LNCaP clone FGC (cell line): Measurements from ENCODE around the gene MAST4.

Experiments
- DNase-seq: peaks from one replicate; pipeline ENCODE4 v3.0.0-alpha.2; 2011; ENCODE audit warnings: low read depth
- H3K4me3 ChIP-seq: 2 replicates; pipeline ENCODE4 v1.5.1; 2011; ENCODE audit warnings: mild to moderate bottlenecking, low read depth, low read length, control low read depth
- TF ChIP-seq, protein P1 (sequence below): IDR thresholded peaks from 2 replicates; pipeline ENCODE4 v1.5.1; 2012; ENCODE audit warnings: mild to moderate bottlenecking; ENCODE audit not compliant: control insufficient read depth, insufficient read depth; ENCODE audit errors: extremely low read depth

The MAST4 gene

GRCh38 chr5:66927140-66927539 is 330.9 kb downstream of the MAST4 start:
- TF ChIP-seq, protein P1, sequence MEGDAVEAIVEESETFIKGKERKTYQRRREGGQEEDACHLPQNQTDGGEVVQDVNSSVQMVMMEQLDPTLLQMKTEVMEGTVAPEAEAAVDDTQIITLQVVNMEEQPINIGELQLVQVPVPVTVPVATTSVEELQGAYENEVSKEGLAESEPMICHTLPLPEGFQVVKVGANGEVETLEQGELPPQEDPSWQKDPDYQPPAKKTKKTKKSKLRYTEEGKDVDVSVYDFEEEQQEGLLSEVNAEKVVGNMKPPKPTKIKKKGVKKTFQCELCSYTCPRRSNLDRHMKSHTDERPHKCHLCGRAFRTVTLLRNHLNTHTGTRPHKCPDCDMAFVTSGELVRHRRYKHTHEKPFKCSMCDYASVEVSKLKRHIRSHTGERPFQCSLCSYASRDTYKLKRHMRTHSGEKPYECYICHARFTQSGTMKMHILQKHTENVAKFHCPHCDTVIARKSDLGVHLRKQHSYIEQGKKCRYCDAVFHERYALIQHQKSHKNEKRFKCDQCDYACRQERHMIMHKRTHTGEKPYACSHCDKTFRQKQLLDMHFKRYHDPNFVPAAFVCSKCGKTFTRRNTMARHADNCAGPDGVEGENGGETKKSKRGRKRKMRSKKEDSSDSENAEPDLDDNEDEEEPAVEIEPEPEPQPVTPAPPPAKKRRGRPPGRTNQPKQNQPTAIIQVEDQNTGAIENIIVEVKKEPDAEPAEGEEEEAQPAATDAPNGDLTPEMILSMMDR: no peak
- no peak for DNase-seq
- no peak overlapping the region for H3K4me3 ChIP-seq

- DNase-seq: no peak
- no peak overlapping the region for H3K4me3 ChIP-seq
- TF ChIP-seq, protein P1: no peak
Measured at GRCh38 chr5:66929281-66929680, 333.1 kb downstream of the MAST4 start.

GRCh38 chr5:66929995-66930394 is 333.8 kb downstream of the MAST4 start:
- DNase-seq: no peak
- H3K4me3 ChIP-seq: no peak overlapping the region
- TF ChIP-seq, protein P1: no peak

- no peak overlapping the region for H3K4me3 ChIP-seq
- TF ChIP-seq, protein P1: no peak
- no peak for DNase-seq
Measured at GRCh38 chr5:66931651-66932050, 335.5 kb downstream of the MAST4 start.

GRCh38 chr5:66932457-66932856 is 336.3 kb downstream of the MAST4 start:
- no peak overlapping the region for H3K4me3 ChIP-seq
- no peak for DNase-seq
- TF ChIP-seq, protein P1: no peak

- no peak for DNase-seq
- no peak overlapping the region for H3K4me3 ChIP-seq
- TF ChIP-seq, protein P1: no peak
Measured at GRCh38 chr5:66933066-66933465, 336.9 kb downstream of the MAST4 start.

- H3K4me3 ChIP-seq: no peak overlapping the region
- TF ChIP-seq, protein P1: no peak
- no peak for DNase-seq
Measured at GRCh38 chr5:66939094-66939493, 342.9 kb downstream of the MAST4 start.
